ENCODE results near the gene E2F6. TPM values are rescaled to one million over a fixed set of nuclear protein-coding genes. Genes with fewer than 3 reads are reported as not detected.

The E2F6 gene
- total RNA-seq, 1 experiment from 2014 or later: 35.5 TPM

DNA sequence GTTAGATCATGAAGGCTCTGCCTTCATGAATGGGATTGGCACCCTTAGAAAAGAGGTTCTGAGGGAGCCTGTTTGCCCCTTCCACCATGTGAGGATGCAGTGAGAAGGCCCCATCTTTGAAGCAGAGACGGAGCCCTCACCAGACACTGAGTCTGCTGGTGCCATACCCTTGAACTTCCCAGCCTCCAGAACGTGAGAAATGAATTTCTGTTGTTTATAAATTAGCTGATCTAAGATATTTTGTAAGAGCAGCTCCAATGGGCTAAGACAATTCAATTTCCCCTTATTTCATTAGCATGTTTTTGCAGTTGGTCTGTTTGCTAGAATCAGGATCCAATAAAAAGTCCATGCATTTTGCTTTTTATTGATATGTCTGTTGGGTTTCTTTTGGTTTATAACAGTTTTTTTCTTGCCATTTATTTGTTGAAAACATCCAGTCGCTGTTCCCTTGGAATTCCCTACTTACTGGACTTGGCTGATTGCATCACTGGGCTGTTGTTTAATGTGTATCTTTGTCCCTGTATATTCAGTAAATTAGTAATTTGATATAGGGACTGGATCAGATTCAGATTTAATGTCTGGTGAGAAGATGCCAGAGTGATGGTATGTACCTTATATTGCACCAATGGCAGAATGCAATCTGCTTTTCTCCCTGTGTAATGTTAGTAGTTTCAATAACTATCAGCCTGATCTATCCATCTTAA, 43.8 kb upstream of the E2F6 start:
- Histone ChIP-seq H3K36me3 (ENCODE audit: insufficient read depth, low read length, poor library complexity, severe bottlenecking) (no peaks in the 10 kb centered on the region), H3K4me1 (ENCODE audit: insufficient read depth, low read length, poor library complexity, severe bottlenecking) (no peaks in the 10 kb centered on the region), H3K27me3 (replicated peaks; ENCODE audit: insufficient read depth, low read depth, low read length, poor library complexity) (no peaks in the 10 kb centered on the region), H3K27ac (ENCODE audit: low read depth, low read length, poor library complexity, severe bottlenecking) (no peak overlapping the region), H3K9me3 (ENCODE audit: low read depth, low read length, poor library complexity, severe bottlenecking) (no peaks in the 10 kb centered on the region), H3K4me3 (ENCODE audit: low read depth, low read length, poor library complexity, severe bottlenecking) (no peak overlapping the region)
- no peak for TF ChIP-seq EZH2 (IDR thresholded peaks at IDR 0.05; ENCODE audit: borderline replicate concordance, low read depth, low read length, poor library complexity, severe bottlenecking)
- TF ChIP-seq, protein P1, sequence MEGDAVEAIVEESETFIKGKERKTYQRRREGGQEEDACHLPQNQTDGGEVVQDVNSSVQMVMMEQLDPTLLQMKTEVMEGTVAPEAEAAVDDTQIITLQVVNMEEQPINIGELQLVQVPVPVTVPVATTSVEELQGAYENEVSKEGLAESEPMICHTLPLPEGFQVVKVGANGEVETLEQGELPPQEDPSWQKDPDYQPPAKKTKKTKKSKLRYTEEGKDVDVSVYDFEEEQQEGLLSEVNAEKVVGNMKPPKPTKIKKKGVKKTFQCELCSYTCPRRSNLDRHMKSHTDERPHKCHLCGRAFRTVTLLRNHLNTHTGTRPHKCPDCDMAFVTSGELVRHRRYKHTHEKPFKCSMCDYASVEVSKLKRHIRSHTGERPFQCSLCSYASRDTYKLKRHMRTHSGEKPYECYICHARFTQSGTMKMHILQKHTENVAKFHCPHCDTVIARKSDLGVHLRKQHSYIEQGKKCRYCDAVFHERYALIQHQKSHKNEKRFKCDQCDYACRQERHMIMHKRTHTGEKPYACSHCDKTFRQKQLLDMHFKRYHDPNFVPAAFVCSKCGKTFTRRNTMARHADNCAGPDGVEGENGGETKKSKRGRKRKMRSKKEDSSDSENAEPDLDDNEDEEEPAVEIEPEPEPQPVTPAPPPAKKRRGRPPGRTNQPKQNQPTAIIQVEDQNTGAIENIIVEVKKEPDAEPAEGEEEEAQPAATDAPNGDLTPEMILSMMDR (conservative IDR thresholded peaks at IDR 0.05; ENCODE audit: low read depth, low read length): no peak
- no peak for DNase-seq (ENCODE audit: low spot score)
- intact Hi-C loops (cut with micrococcal nuclease; ENCODE audit: unreplicated experiment): no loop called here
- CTCF ChIA-PET: no interaction called here
- BruUV-seq (replicated peaks): no TSS peak
- POLR2A ChIA-PET (ENCODE audit: low non-redundant PET): no interaction called here

DNA sequence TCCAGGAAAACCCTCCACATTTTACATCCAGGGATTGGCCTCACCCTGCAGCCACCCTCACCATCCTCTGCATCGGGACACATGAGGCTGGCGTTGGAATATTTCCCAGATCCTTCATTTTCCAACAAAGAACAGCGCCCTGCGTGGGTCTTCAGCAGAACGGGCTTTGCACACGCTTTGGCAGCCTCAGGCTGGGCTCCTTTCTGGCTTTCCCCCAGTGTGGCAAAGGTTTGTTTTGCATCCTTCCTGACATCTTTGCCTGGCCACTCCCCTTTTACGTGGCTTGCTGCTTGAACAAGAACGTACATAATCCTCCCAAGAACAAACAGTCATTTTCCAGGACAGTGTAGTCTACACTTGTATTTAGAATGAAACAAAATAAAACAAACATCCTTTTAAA, 42.3 kb upstream of the E2F6 start:
- CTCF ChIA-PET: no interaction called here
- Histone ChIP-seq H3K27ac (ENCODE audit: low read depth, low read length, poor library complexity, severe bottlenecking) (no peak overlapping the region), H3K4me3 (ENCODE audit: low read depth, low read length, poor library complexity, severe bottlenecking) (no peak overlapping the region), H3K27me3 (replicated peaks; ENCODE audit: insufficient read depth, low read depth, low read length, poor library complexity) (no peaks in the 10 kb centered on the region), H3K9me3 (ENCODE audit: low read depth, low read length, poor library complexity, severe bottlenecking) (peaks cover 4% of the 10 kb centered on the region), H3K4me1 (ENCODE audit: insufficient read depth, low read length, poor library complexity, severe bottlenecking) (no peaks in the 10 kb centered on the region), H3K36me3 (ENCODE audit: insufficient read depth, low read length, poor library complexity, severe bottlenecking) (no peaks in the 10 kb centered on the region)
- intact Hi-C loops (cut with micrococcal nuclease; ENCODE audit: unreplicated experiment): no loop called here
- TF ChIP-seq, protein P1 (conservative IDR thresholded peaks at IDR 0.05; ENCODE audit: low read depth, low read length): no peak
- no peak for TF ChIP-seq EZH2 (IDR thresholded peaks at IDR 0.05; ENCODE audit: borderline replicate concordance, low read depth, low read length, poor library complexity, severe bottlenecking)
- POLR2A ChIA-PET (ENCODE audit: low non-redundant PET): no interaction called here
- BruUV-seq (replicated peaks): no TSS peak
- DNase-seq (ENCODE audit: low spot score): no peak

DNA sequence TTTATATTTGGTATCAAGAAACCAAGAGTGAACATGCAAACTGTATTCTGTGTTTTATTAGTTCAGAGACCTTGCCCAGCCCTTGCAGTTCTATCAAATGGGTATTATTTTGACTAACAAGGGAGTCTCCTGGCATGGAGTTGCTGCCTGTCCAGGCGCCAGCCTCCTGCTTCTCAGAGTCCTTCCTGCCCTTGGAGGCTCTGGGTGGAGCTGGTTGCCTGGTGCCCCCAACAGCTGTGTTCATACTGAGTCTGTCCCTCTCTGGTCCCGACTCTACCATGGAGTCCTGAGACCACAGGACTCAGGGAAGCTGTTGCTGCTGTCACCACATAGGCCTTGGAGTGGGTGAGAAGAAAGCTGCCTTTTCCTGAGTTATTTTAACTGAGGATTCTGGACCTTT, 41.6 kb upstream of the E2F6 start:
- CTCF ChIA-PET: no interaction called here
- Histone ChIP-seq H3K36me3 (ENCODE audit: insufficient read depth, low read length, poor library complexity, severe bottlenecking) (no peaks in the 10 kb centered on the region), H3K27me3 (replicated peaks; ENCODE audit: insufficient read depth, low read depth, low read length, poor library complexity) (no peaks in the 10 kb centered on the region), H3K9me3 (ENCODE audit: low read depth, low read length, poor library complexity, severe bottlenecking) (peaks cover 4% of the 10 kb centered on the region), H3K4me1 (ENCODE audit: insufficient read depth, low read length, poor library complexity, severe bottlenecking) (no peaks in the 10 kb centered on the region), H3K27ac (ENCODE audit: low read depth, low read length, poor library complexity, severe bottlenecking) (no peak overlapping the region), H3K4me3 (ENCODE audit: low read depth, low read length, poor library complexity, severe bottlenecking) (no peak overlapping the region)
- intact Hi-C loops (cut with micrococcal nuclease; ENCODE audit: unreplicated experiment): no loop called here
- POLR2A ChIA-PET (ENCODE audit: low non-redundant PET): no interaction called here
- no peak for DNase-seq (ENCODE audit: low spot score)
- TF ChIP-seq, protein P1 (conservative IDR thresholded peaks at IDR 0.05; ENCODE audit: low read depth, low read length): no peak
- TF ChIP-seq EZH2 (IDR thresholded peaks at IDR 0.05; ENCODE audit: borderline replicate concordance, low read depth, low read length, poor library complexity, severe bottlenecking): no peak
- no TSS peak for BruUV-seq (replicated peaks)

Measured in A673 (cell line).